Neutrophil (primary cell): ENCODE results near the gene LMNTD1.

Experiments used
- H3K27ac ChIP-seq: fragments of 200-600 bp; sonication (generic); 2 replicates; pipeline ENCODE4 v1.5.1; 2016; ENCODE audit warnings: mild to moderate bottlenecking, moderate library complexity
- H3K27me3 ChIP-seq: fragments of 200-600 bp; sonication (generic); 2 replicates; pipeline ENCODE4 v1.6.0; 2016; ENCODE audit warnings: mild to moderate bottlenecking
- H3K36me3 ChIP-seq: fragments of 200-600 bp; sonication (generic); 2 replicates; pipeline ENCODE4 v1.5.1; 2017
- H3K4me1 ChIP-seq, 2 experiments: fragments of 200-600 bp in 1 of 2; sonication (generic) in 1 of 2; 1 replicate in 1 of 2; 2 replicates in 1 of 2; pipeline versions ENCODE4 v1.5.1 to v1.6.1; 2013 to 2016; ENCODE audit warnings: low read depth in 1 of 2, low read length in 1 of 2, mild to moderate bottlenecking in 1 of 2, moderate library complexity in 1 of 2; ENCODE audit not compliant: control insufficient read depth in 1 of 2, insufficient read depth in 1 of 2
- H3K4me3 ChIP-seq, 2 experiments: fragments of 200-600 bp in 1 of 2; sonication (generic) in 1 of 2; 1 replicate in 1 of 2; 2 replicates in 1 of 2; pipeline ENCODE4 v1.5.1; 2013 to 2016; ENCODE audit warnings: low read depth in 1 of 2, low read length in 1 of 2, mild to moderate bottlenecking in 1 of 2, moderate library complexity in 1 of 2
- H3K9me3 ChIP-seq: fragments of 200-600 bp; sonication (generic); 2 replicates; pipeline ENCODE4 v1.5.1; 2016
- CTCF ChIP-seq: fragments of 200-600 bp; sonication (generic); IDR thresholded peaks from 2 replicates; pipeline ENCODE4 v1.5.1; 2016; ENCODE audit warnings: antibody characterized with exemption

Gene LMNTD1

GRCh38 chr12:25529738-25530137, 23.3 kb downstream of the LMNTD1 start:
- no peak overlapping the region for H3K4me3 ChIP-seq
- H3K27me3 ChIP-seq = no peaks in the 10 kb centered on the region
- TF ChIP-seq CTCF = no peak
- no peaks in the 10 kb centered on the region for H3K36me3 ChIP-seq
- no peaks in the 10 kb centered on the region for H3K4me1 ChIP-seq
- H3K9me3 ChIP-seq = no peaks in the 10 kb centered on the region
- H3K27ac ChIP-seq = no peak overlapping the region

- H3K4me1 ChIP-seq = no peaks in the 10 kb centered on the region
- H3K9me3 ChIP-seq = no peaks in the 10 kb centered on the region
- H3K27ac ChIP-seq = no peak overlapping the region
- no peak for TF ChIP-seq CTCF
- no peaks in the 10 kb centered on the region for H3K36me3 ChIP-seq
- H3K4me3 ChIP-seq = no peak overlapping the region
- H3K27me3 ChIP-seq = no peaks in the 10 kb centered on the region
Measured at GRCh38 chr12:25526778-25527177, 26.3 kb downstream of the LMNTD1 start.

GRCh38 chr12:25524366-25524765, 28.7 kb downstream of the LMNTD1 start:
- Histone ChIP-seq H3K27ac (no peak overlapping the region), H3K27me3 (no peaks in the 10 kb centered on the region), H3K36me3 (no peaks in the 10 kb centered on the region), H3K9me3 (no peaks in the 10 kb centered on the region), H3K4me3 (no peak overlapping the region), H3K4me1 (no peaks in the 10 kb centered on the region)
- TF ChIP-seq CTCF = no peak

GRCh38 chr12:25521625-25522256, 31.3 kb downstream of the LMNTD1 start:
- H3K27me3 ChIP-seq = no peaks in the 10 kb centered on the region
- H3K9me3 ChIP-seq = no peaks in the 10 kb centered on the region
- no peak for TF ChIP-seq CTCF
- H3K27ac ChIP-seq = no peak overlapping the region
- H3K4me3 ChIP-seq = no peak overlapping the region
- H3K36me3 ChIP-seq = no peaks in the 10 kb centered on the region
- H3K4me1 ChIP-seq = no peaks in the 10 kb centered on the region

- TF ChIP-seq CTCF = no peak
- Histone ChIP-seq H3K27ac (no peak overlapping the region), H3K9me3 (no peaks in the 10 kb centered on the region), H3K36me3 (no peaks in the 10 kb centered on the region), H3K4me3 (no peak overlapping the region), H3K27me3 (no peaks in the 10 kb centered on the region), H3K4me1 (no peaks in the 10 kb centered on the region)
Measured at GRCh38 chr12:25518512-25518911, 34.6 kb downstream of the LMNTD1 start.

- H3K36me3 ChIP-seq = no peaks in the 10 kb centered on the region
- no peaks in the 10 kb centered on the region for H3K9me3 ChIP-seq
- H3K4me3 ChIP-seq = no peak overlapping the region
- no peak for TF ChIP-seq CTCF
- H3K4me1 ChIP-seq = no peaks in the 10 kb centered on the region
- no peaks in the 10 kb centered on the region for H3K27me3 ChIP-seq
- no peak overlapping the region for H3K27ac ChIP-seq
Measured at GRCh38 chr12:25504744-25505143, 48.3 kb downstream of the LMNTD1 start.
